ENCODE measurements around the gene BACH2. TPM values are rescaled to one million over a fixed set of nuclear protein-coding genes. Genes with fewer than 3 reads are reported as not detected.

The BACH2 gene
- polyA plus RNA-seq, 1 donor (not counting 4 experiments of a cell fraction or from before 2014, with no cell fraction given): 0.50 TPM

DNA sequence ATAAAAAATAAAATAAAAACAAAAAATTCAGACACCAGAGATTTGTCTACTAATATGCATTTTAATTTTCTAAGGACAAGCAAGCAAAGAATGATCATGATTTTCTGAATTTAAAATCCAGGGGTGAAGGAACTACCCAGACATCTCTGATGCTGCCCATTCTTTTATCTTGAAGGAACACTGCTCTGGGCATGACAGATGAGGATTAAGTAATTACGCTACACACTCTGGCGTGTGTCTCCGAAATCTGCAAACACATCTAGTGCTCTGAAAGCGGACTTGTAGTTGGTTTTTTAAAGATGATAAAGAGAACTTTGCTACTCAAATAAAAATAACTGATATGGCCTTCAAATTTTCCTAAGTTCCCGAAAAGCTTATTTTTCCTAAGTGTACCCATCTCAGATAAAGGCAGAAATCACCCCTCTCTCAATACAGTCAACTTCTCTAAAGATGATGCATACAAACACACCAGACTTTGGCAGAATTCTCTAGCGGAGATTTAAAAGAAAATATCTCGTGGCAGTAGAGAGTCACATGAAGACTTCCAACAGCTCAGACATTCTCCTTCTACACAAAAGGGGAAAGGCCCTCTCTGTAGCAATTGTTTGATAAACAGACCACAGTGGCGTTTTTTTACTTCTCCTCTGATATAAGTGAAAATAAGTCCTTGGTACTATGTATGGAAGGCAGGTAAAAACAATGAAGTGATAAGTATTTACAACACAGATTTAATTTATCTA is 133.8 kb downstream of the BACH2 start:
- no peak overlapping the region for H3K4me3 ChIP-seq (ENCODE audit: control insufficient read depth in 2 of 3, extremely low read depth in 1 of 3, insufficient read depth in 2 of 3, low read depth in 1 of 3, low read length in 3 of 3)
- no peak overlapping the region for H3K9ac ChIP-seq (ENCODE audit: control insufficient read depth, extremely low read depth, insufficient read depth, low read length)
- H3K9me3 ChIP-seq (ENCODE audit: control insufficient read depth, low read depth, low read length): no peaks in the 10 kb centered on the region
- H3K27me3 ChIP-seq (ENCODE audit: control insufficient read depth, extremely low read depth, insufficient read depth, low read length): no peaks in the 10 kb centered on the region
- dilution Hi-C loops (cut with MboI; ENCODE audit: extremely low pct_ligation_motif_present, low sequenced_read_pairs): no loop called here
- no peak overlapping the region for H2AFZ ChIP-seq (ENCODE audit: control insufficient read depth, low read length)
- no peak overlapping the region for H3K4me2 ChIP-seq (ENCODE audit: control insufficient read depth, extremely low read depth, insufficient read depth, low read depth, low read length)
- no peak for TF ChIP-seq EZH2 (IDR thresholded peaks at IDR 0.05; ENCODE audit: low read length)
- TF ChIP-seq, protein P1, sequence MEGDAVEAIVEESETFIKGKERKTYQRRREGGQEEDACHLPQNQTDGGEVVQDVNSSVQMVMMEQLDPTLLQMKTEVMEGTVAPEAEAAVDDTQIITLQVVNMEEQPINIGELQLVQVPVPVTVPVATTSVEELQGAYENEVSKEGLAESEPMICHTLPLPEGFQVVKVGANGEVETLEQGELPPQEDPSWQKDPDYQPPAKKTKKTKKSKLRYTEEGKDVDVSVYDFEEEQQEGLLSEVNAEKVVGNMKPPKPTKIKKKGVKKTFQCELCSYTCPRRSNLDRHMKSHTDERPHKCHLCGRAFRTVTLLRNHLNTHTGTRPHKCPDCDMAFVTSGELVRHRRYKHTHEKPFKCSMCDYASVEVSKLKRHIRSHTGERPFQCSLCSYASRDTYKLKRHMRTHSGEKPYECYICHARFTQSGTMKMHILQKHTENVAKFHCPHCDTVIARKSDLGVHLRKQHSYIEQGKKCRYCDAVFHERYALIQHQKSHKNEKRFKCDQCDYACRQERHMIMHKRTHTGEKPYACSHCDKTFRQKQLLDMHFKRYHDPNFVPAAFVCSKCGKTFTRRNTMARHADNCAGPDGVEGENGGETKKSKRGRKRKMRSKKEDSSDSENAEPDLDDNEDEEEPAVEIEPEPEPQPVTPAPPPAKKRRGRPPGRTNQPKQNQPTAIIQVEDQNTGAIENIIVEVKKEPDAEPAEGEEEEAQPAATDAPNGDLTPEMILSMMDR (optimal IDR thresholded peaks at IDR 0.05 in 1 of 3, IDR thresholded peaks at IDR 0.05 in 1 of 3, conservative IDR thresholded peaks at IDR 0.05 in 1 of 3; ENCODE audit: extremely low read depth in 1 of 3, insufficient read depth in 2 of 3, low read length in 3 of 3): no peak
- no peak overlapping the region for H3K27ac ChIP-seq (ENCODE audit: control insufficient read depth, insufficient read depth, low read length)
- H4K20me1 ChIP-seq (ENCODE audit: control insufficient read depth, extremely low read depth, insufficient read depth, low read length): no peaks in the 10 kb centered on the region
- no peaks in the 10 kb centered on the region for H3K36me3 ChIP-seq (ENCODE audit: control insufficient read depth in 2 of 2, extremely low read depth in 1 of 2, insufficient read depth in 2 of 2, low read length in 2 of 2)
- no peaks in the 10 kb centered on the region for H3K9me1 ChIP-seq (ENCODE audit: control insufficient read depth, extremely low read depth, insufficient read depth, low read length)
- DNase-seq (ENCODE audit: low read depth, low spot score): no peak
- no peaks in the 10 kb centered on the region for H3K4me1 ChIP-seq (ENCODE audit: control insufficient read depth, extremely low read depth, insufficient read depth, low read length)
- FAIRE-seq: no peak
- no peaks in the 10 kb centered on the region for H3K79me2 ChIP-seq (ENCODE audit: control insufficient read depth, insufficient read depth, low read length)

DNA sequence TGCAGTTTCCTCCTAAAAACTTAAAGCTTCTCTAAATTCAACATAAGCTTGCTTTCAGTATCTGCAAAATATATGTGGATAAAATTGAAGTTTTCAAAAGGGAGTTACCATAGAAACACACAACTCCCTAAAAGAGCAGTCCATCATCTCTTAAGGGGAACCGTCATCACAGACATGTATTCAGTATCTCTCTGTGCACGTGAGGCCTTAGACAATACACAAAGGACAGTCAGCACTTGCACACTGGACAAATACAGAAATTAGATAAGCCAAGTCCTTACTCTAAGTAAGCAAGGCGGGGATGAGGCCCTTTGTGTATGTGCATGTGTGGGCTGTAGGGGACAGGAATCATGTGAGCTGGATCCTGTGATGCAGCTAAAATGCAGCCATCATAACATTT is 136.6 kb downstream of the BACH2 start:
- no peaks in the 10 kb centered on the region for H3K36me3 ChIP-seq (ENCODE audit: control insufficient read depth in 2 of 2, extremely low read depth in 1 of 2, insufficient read depth in 2 of 2, low read length in 2 of 2)
- H2AFZ ChIP-seq (ENCODE audit: control insufficient read depth, low read length): no peak overlapping the region
- H3K4me2 ChIP-seq (ENCODE audit: control insufficient read depth, extremely low read depth, insufficient read depth, low read depth, low read length): no peak overlapping the region
- DNase-seq (ENCODE audit: low read depth, low spot score) (no peak), FAIRE-seq (no peak)
- H3K27ac ChIP-seq (ENCODE audit: control insufficient read depth, insufficient read depth, low read length): no peak overlapping the region
- no peak for TF ChIP-seq EZH2 (IDR thresholded peaks at IDR 0.05; ENCODE audit: low read length)
- TF ChIP-seq, protein P1 (optimal IDR thresholded peaks at IDR 0.05 in 1 of 3, IDR thresholded peaks at IDR 0.05 in 1 of 3, conservative IDR thresholded peaks at IDR 0.05 in 1 of 3; ENCODE audit: extremely low read depth in 1 of 3, insufficient read depth in 2 of 3, low read length in 3 of 3): no peak
- no peak overlapping the region for H3K4me3 ChIP-seq (ENCODE audit: control insufficient read depth in 2 of 3, extremely low read depth in 1 of 3, insufficient read depth in 2 of 3, low read depth in 1 of 3, low read length in 3 of 3)
- no peaks in the 10 kb centered on the region for H3K79me2 ChIP-seq (ENCODE audit: control insufficient read depth, insufficient read depth, low read length)
- H3K9ac ChIP-seq (ENCODE audit: control insufficient read depth, extremely low read depth, insufficient read depth, low read length): no peak overlapping the region
- dilution Hi-C loops (cut with MboI; ENCODE audit: extremely low pct_ligation_motif_present, low sequenced_read_pairs): no loop called here
- H4K20me1 ChIP-seq (ENCODE audit: control insufficient read depth, extremely low read depth, insufficient read depth, low read length): no peaks in the 10 kb centered on the region
- H3K9me1 ChIP-seq (ENCODE audit: control insufficient read depth, extremely low read depth, insufficient read depth, low read length): peaks cover 2% of the 10 kb centered on the region
- no peaks in the 10 kb centered on the region for H3K27me3 ChIP-seq (ENCODE audit: control insufficient read depth, extremely low read depth, insufficient read depth, low read length)
- H3K9me3 ChIP-seq (ENCODE audit: control insufficient read depth, low read depth, low read length): no peaks in the 10 kb centered on the region
- peaks cover 9% of the 10 kb centered on the region for H3K4me1 ChIP-seq (ENCODE audit: control insufficient read depth, extremely low read depth, insufficient read depth, low read length)

Data from keratinocyte (primary cell).